MM.1S (cell line): ENCODE results near the gene DSCAM.

Source experiments
- DNase-seq: peaks from one replicate; pipeline ENCODE4 v3.0.0-alpha.2; 2015
- H2AFZ ChIP-seq: fragments of 300-600 bp; sonication (generic); 2 replicates; pipeline ENCODE4 v1.6.0; 2016; ENCODE audit warnings: antibody characterized with exemption, low read length
- H3F3A ChIP-seq: fragments of 300-600 bp; sonication (generic); 2 replicates; pipeline ENCODE4 v1.6.1; 2016; ENCODE audit warnings: mild to moderate bottlenecking, antibody characterized with exemption, low read length, moderate library complexity, mixed read lengths; ENCODE audit not compliant: insufficient read depth
- H3K27ac ChIP-seq: fragments of 300-600 bp; sonication (generic); 2 replicates; pipeline ENCODE4 v1.5.1; 2016; ENCODE audit warnings: mild to moderate bottlenecking, low read length
- H3K27me3 ChIP-seq: fragments of 300-600 bp; sonication (generic); replicated peaks from 2 replicates; pipeline ENCODE4 v1.6.0; 2016; ENCODE audit warnings: low read length; ENCODE audit not compliant: insufficient read depth
- H3K36me3 ChIP-seq: fragments of 300-600 bp; sonication (generic); replicated peaks from 2 replicates; pipeline ENCODE4 v1.6.1; 2016; ENCODE audit warnings: mild to moderate bottlenecking, low read length, mixed read lengths; ENCODE audit not compliant: insufficient read depth
- H3K4me1 ChIP-seq: fragments of 300-600 bp; sonication (generic); 2 replicates; pipeline ENCODE4 v1.6.1; 2016; ENCODE audit warnings: low read length, mixed read lengths
- H3K4me2 ChIP-seq: fragments of 300-600 bp; sonication (generic); 2 replicates; pipeline ENCODE4 v1.6.0; 2016; ENCODE audit warnings: low read depth, low read length
- H3K4me3 ChIP-seq: fragments of 300-600 bp; sonication (generic); 2 replicates; pipeline ENCODE4 v1.5.1; 2016; ENCODE audit warnings: low read length, mixed read lengths
- H3K79me2 ChIP-seq: fragments of 300-600 bp; sonication (generic); 2 replicates; pipeline ENCODE4 v1.6.1; 2016; ENCODE audit warnings: mixed run types, low read length, mixed read lengths
- H3K9ac ChIP-seq: fragments of 300-600 bp; sonication (generic); 2 replicates; pipeline ENCODE4 v1.6.1; 2016; ENCODE audit warnings: low read length, mixed read lengths
- H3K9me2 ChIP-seq: fragments of 300-600 bp; sonication (generic); replicated peaks from 2 replicates; pipeline ENCODE4 v1.6.1; 2016; ENCODE audit warnings: mild to moderate bottlenecking, low read length, mixed read lengths; ENCODE audit not compliant: insufficient read depth
- H3K9me3 ChIP-seq: fragments of 300-600 bp; sonication (generic); replicated peaks from 2 replicates; pipeline ENCODE4 v1.6.1; 2016; ENCODE audit warnings: mild to moderate bottlenecking, low read length, mixed read lengths; ENCODE audit not compliant: insufficient read depth
- H4K20me1 ChIP-seq: fragments of 300-600 bp; sonication (generic); 2 replicates; pipeline ENCODE4 v1.6.1; 2016; ENCODE audit warnings: mild to moderate bottlenecking, low read length, moderate library complexity, mixed read lengths; ENCODE audit not compliant: insufficient read depth
- EZH2 ChIP-seq: fragments of 300-600 bp; sonication (generic); optimal IDR thresholded peaks from 2 replicates; pipeline ENCODE3; 2017; ENCODE audit warnings: low read depth, mild to moderate bottlenecking, antibody characterized with exemption, low read length, mixed read lengths
- EZH2phosphoT487 ChIP-seq: fragments of 300-600 bp; sonication (generic); IDR thresholded peaks from 2 replicates; pipeline ENCODE4 v1.6.1; 2018; ENCODE audit warnings: antibody characterized with exemption, low read length
- TF ChIP-seq, protein P1 (sequence below): fragments of 300-600 bp; sonication (generic); IDR thresholded peaks from 2 replicates; pipeline ENCODE4 v1.5.1; 2016; ENCODE audit warnings: antibody characterized with exemption, low read length, mixed read lengths

Gene DSCAM

DNA sequence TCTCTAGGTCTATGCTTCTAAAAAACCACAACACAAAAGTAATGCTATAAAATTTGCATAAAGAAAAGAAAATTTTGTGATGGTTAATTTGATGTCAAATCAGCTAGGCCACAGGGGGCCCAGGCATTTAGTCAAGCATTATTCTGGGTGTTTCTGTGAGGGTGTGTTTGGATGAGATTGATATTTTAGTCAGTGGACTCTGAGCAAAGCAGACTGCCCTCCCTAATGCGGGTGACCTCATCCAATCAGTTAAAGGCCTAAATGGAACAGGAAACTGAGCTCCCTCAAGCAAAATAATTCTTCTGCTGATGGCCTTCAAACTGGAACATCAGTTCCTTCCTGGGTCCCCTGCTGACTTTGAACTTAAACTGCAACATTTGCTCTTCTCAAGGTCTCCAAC lies 358.0 kb downstream of the DSCAM start:
- Histone ChIP-seq H3K27me3 (no peaks in the 10 kb centered on the region), H3K79me2 (no peaks in the 10 kb centered on the region), H3K36me3 (no peaks in the 10 kb centered on the region), H3K4me1 (no peaks in the 10 kb centered on the region), H3K4me3 (no peak overlapping the region), H4K20me1 (no peaks in the 10 kb centered on the region), H3F3A (no peaks in the 10 kb centered on the region), H3K9me3 (no peaks in the 10 kb centered on the region), H2AFZ (no peak overlapping the region), H3K27ac (no peak overlapping the region), H3K4me2 (no peak overlapping the region), H3K9ac (no peak overlapping the region), H3K9me2 (no peaks in the 10 kb centered on the region)
- DNase-seq: no peak
- no peak for TF ChIP-seq EZH2
- TF ChIP-seq, protein P1, sequence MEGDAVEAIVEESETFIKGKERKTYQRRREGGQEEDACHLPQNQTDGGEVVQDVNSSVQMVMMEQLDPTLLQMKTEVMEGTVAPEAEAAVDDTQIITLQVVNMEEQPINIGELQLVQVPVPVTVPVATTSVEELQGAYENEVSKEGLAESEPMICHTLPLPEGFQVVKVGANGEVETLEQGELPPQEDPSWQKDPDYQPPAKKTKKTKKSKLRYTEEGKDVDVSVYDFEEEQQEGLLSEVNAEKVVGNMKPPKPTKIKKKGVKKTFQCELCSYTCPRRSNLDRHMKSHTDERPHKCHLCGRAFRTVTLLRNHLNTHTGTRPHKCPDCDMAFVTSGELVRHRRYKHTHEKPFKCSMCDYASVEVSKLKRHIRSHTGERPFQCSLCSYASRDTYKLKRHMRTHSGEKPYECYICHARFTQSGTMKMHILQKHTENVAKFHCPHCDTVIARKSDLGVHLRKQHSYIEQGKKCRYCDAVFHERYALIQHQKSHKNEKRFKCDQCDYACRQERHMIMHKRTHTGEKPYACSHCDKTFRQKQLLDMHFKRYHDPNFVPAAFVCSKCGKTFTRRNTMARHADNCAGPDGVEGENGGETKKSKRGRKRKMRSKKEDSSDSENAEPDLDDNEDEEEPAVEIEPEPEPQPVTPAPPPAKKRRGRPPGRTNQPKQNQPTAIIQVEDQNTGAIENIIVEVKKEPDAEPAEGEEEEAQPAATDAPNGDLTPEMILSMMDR: no peak
- no peak for TF ChIP-seq EZH2phosphoT487

DNA sequence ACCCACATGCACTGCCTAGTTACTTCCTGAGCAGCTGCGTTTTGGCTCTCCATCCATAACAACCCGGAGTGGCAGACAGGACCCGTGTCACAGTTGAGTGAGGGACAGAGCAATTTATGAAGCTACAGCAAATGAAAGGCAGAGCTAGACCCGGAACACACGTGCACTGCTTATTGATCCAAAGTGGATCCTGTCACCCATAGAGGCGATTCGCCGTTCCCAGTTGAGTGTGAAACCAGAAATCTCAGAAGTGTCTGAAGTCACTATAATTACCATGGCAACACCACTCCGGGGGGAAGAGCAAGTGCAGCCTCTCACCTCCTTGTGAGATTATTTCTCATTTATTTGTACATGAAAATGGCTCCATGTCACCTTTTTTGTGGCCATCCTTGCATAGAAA lies 365.2 kb downstream of the DSCAM start:
- Histone ChIP-seq H3K4me2 (no peak overlapping the region), H3F3A (no peaks in the 10 kb centered on the region), H2AFZ (no peak overlapping the region), H3K9me2 (no peaks in the 10 kb centered on the region), H3K9ac (no peak overlapping the region), H3K27me3 (no peaks in the 10 kb centered on the region), H3K9me3 (no peaks in the 10 kb centered on the region), H4K20me1 (no peaks in the 10 kb centered on the region), H3K27ac (no peak overlapping the region), H3K4me1 (no peaks in the 10 kb centered on the region), H3K4me3 (no peak overlapping the region), H3K79me2 (no peaks in the 10 kb centered on the region), H3K36me3 (no peaks in the 10 kb centered on the region)
- TF ChIP-seq EZH2 (no peak), EZH2phosphoT487 (no peak)
- TF ChIP-seq, protein P1: no peak
- no peak for DNase-seq

DNA sequence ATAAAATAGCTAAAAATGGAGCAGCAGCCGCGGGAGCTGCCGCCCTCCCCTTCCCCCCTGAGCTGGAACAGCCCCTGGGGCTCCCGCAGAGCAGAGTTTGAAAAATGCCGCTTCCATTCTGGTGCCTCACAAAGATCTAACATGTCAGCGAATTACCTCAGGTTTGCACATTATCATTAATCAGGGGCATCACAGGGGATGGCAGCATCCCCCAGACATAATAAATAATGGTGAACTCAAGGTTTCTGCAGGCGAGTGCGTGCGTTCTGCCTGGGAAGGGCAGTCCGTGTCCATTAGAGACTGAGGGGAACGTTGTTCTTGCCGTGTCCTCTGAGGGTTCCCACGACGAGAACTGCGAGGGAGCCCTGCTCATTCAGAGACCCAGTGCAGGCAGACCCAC lies 372.4 kb downstream of the DSCAM start:
- H3K4me1 ChIP-seq: no peaks in the 10 kb centered on the region
- no peaks in the 10 kb centered on the region for H4K20me1 ChIP-seq
- no peak for DNase-seq
- no peaks in the 10 kb centered on the region for H3K9me2 ChIP-seq
- no peak overlapping the region for H2AFZ ChIP-seq
- H3F3A ChIP-seq: no peaks in the 10 kb centered on the region
- H3K27ac ChIP-seq: no peak overlapping the region
- no peak overlapping the region for H3K9ac ChIP-seq
- H3K36me3 ChIP-seq: no peaks in the 10 kb centered on the region
- H3K27me3 ChIP-seq: no peaks in the 10 kb centered on the region
- H3K79me2 ChIP-seq: no peaks in the 10 kb centered on the region
- H3K9me3 ChIP-seq: no peaks in the 10 kb centered on the region
- no peak overlapping the region for H3K4me3 ChIP-seq
- H3K4me2 ChIP-seq: no peak overlapping the region
- TF ChIP-seq EZH2 (no peak), EZH2phosphoT487 (no peak)
- TF ChIP-seq, protein P1: no peak
